Measurements from ENCODE around the gene MPND. TPM values are rescaled to one million over a fixed set of nuclear protein-coding genes. Genes with fewer than 3 reads are reported as not detected.

The MPND gene
- total RNA-seq, 1 donor from 2014 or later: 3.9 TPM

Other genes with a start within 250 kb of the MPND start
- gene MAP2K2, start 219.4 kb upstream of the MPND start, total RNA-seq: 123 and 138 TPM in 2 replicates
- not detected in 2 replicates for gene CREB3L3, start 189.9 kb upstream of the MPND start, total RNA-seq
- gene SIRT6, start 161.0 kb upstream of the MPND start, total RNA-seq: 33.8 and 43.5 TPM in 2 replicates
- gene ANKRD24, start 160.9 kb upstream of the MPND start, total RNA-seq: not detected in 2 replicates
- 1.7 TPM in 1 of 2 replicates, not detected in the other for gene EBI3, start 114.0 kb upstream of the MPND start, total RNA-seq
- gene YJU2, start 96.5 kb upstream of the MPND start, total RNA-seq: 34.3 and 39.1 TPM in 2 replicates
- gene SHD, start 64.3 kb upstream of the MPND start, total RNA-seq: not detected in 2 replicates
- gene TMIGD2, start 41.2 kb upstream of the MPND start, total RNA-seq: not detected in 2 replicates
- gene FSD1, start 39.0 kb upstream of the MPND start, total RNA-seq: 17.5 and 22.9 TPM in 2 replicates
- 49.2 and 70.8 TPM in 2 replicates for gene STAP2, start 4.7 kb upstream of the MPND start, total RNA-seq
- 66.5 and 109 TPM in 2 replicates for gene SH3GL1, start 57.0 kb downstream of the MPND start, total RNA-seq
- 36.7 and 50.2 TPM in 2 replicates for gene CHAF1A, start 59.1 kb downstream of the MPND start, total RNA-seq
- 40.9 and 62.4 TPM in 2 replicates for gene UBXN6, start 114.2 kb downstream of the MPND start, total RNA-seq
- 91.8 and 93.8 TPM in 2 replicates for gene HDGFL2, start 128.7 kb downstream of the MPND start, total RNA-seq
- not detected in 2 replicates for gene PLIN4, start 174.9 kb downstream of the MPND start, total RNA-seq
- 0.06 TPM in 1 of 2 replicates, not detected in the other for gene PLIN5, start 191.7 kb downstream of the MPND start, total RNA-seq
- gene LRG1, start 196.5 kb downstream of the MPND start, total RNA-seq: 0.35 TPM in 1 of 2 replicates, not detected in the other
- 0.65 TPM in 1 of 2 replicates, not detected in the other for gene SEMA6B, start 216.1 kb downstream of the MPND start, total RNA-seq